NT2/D1 (cell line): ENCODE results near the gene CACNB2.

Source experiments
- SUZ12 ChIP-seq: IDR thresholded peaks from 2 replicates; pipeline ENCODE4 v1.6.1; 2011; ENCODE audit not compliant: insufficient read length, insufficient read depth; ENCODE audit errors: extremely low read depth
- YY1 ChIP-seq: IDR thresholded peaks from 2 replicates; pipeline ENCODE4 v1.6.1; 2011; ENCODE audit not compliant: insufficient read length, insufficient read depth
- ZNF274 ChIP-seq: IDR thresholded peaks from 2 replicates; pipeline ENCODE4 v1.6.1; 2011; ENCODE audit warnings: mild to moderate bottlenecking, low read depth, low read length

GRCh38 chr10:18319628-18320027 lies 179.4 kb downstream of the CACNB2 start:
- TF ChIP-seq YY1 (no peak), ZNF274 (no peak), SUZ12 (no peak)
